ENCODE results near the gene GADD45GIP1. TPM values are rescaled to one million over a fixed set of nuclear protein-coding genes. Genes with fewer than 3 reads are reported as not detected.

Gene GADD45GIP1
- total RNA-seq, 1 experiment from 2014 or later = 35.9 TPM

DNA sequence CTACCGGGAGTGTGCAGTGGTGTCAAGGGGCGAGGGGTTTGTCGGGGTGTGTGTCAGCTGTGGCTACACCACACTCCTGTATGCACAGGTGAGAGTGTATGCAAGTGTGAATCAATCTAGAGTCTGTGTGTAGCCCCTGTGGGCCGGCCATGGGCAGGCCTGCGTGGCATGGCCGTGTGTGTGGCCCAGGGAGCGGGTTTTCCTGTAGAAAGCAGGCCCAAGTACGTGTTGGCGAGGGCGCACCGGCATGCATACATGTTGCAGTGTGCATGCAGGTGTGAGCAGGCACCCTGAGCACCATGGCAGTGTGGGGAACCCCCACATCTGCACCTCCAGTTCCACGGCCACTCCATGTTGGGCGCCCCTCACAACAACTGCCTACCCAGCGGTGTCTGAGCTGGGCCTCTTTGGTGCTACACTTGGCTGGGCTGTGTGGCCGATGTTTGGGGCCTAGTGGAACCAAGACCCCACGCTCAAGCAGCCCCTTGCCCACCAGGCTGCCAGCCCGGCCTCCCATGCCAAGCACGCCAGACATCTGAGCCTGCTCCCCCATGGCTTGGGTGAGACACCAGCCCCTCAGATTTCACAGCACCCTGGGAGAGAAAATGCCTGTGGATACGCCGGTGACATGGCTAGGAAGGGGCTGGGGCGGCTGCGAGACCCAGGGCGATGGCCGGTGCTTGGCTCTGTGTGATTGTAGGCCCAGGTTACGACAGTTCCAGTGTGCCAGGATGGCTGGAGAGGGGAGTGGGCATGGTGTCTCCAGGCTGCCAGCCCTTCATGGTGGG is 40.4 kb upstream of the GADD45GIP1 start:
- Histone ChIP-seq H3K4me1 (ENCODE audit: control insufficient read depth in 1 of 2, insufficient read depth in 2 of 2, low read length in 2 of 2) (peaks cover 5 to 17% of the 10 kb centered on the region in 2 experiments; a peak in 3 of 4 replicates), H3K9ac (ENCODE audit: low read length) (peak overlapping the region; percentile 78; the same call in 1 of the 2 replicates), H3K9me2 (ENCODE audit: insufficient read depth) (no peaks in the 10 kb centered on the region), H4K20me1 (ENCODE audit: insufficient read depth) (no peaks in the 10 kb centered on the region), H3K9me3 (ENCODE audit: control insufficient read depth in 1 of 2, insufficient read depth in 1 of 2, low read depth in 1 of 2, low read length in 2 of 2) (no peaks in the 10 kb centered on the region), H3K27ac (ENCODE audit: low read depth, low read length) (no peak overlapping the region; the same call in 1 of the 2 replicates), H3K36me3 (ENCODE audit: control insufficient read depth in 1 of 2, insufficient read depth in 2 of 2, low read length in 2 of 2) (peaks cover 0 to 5% of the 10 kb centered on the region in 2 experiments; a peak in 1 of 4 replicates), H3K4me2 (ENCODE audit: low read length) (peak overlapping the region; percentile 96), H2AFZ (ENCODE audit: low read depth, low read length, poor library complexity, severe bottlenecking) (no peak overlapping the region), H3K27me3 (ENCODE audit: insufficient read depth, low read length) (no peaks in the 10 kb centered on the region), H3K4me3 (replicated peaks in 1 of 2; ENCODE audit: low read depth in 1 of 2, low read length in 2 of 2) (peak overlapping the region; percentile 65 to 81; a peak in 2 of 4 replicates), H3K79me2 (ENCODE audit: insufficient read depth, low read length) (peaks cover 17% of the 10 kb centered on the region; the same call in 1 of the 2 replicates)
- no peak for DNase-seq (ENCODE audit: low read depth, low spot score)
- 0 out of 2 replicates have a peak, but pooled peaks have one; percentile 6 for ATAC-seq
- ChIA-PET POLR2A (no interaction called here), RAD21 (ENCODE audit: low non-redundant PET in 1 of 2, low total read pairs in 2 of 2, uncharacterized antibody in 2 of 2, unreplicated experiment in 2 of 2) (no interaction called here), CTCF (no interaction called here)
- TF ChIP-seq, protein P1, sequence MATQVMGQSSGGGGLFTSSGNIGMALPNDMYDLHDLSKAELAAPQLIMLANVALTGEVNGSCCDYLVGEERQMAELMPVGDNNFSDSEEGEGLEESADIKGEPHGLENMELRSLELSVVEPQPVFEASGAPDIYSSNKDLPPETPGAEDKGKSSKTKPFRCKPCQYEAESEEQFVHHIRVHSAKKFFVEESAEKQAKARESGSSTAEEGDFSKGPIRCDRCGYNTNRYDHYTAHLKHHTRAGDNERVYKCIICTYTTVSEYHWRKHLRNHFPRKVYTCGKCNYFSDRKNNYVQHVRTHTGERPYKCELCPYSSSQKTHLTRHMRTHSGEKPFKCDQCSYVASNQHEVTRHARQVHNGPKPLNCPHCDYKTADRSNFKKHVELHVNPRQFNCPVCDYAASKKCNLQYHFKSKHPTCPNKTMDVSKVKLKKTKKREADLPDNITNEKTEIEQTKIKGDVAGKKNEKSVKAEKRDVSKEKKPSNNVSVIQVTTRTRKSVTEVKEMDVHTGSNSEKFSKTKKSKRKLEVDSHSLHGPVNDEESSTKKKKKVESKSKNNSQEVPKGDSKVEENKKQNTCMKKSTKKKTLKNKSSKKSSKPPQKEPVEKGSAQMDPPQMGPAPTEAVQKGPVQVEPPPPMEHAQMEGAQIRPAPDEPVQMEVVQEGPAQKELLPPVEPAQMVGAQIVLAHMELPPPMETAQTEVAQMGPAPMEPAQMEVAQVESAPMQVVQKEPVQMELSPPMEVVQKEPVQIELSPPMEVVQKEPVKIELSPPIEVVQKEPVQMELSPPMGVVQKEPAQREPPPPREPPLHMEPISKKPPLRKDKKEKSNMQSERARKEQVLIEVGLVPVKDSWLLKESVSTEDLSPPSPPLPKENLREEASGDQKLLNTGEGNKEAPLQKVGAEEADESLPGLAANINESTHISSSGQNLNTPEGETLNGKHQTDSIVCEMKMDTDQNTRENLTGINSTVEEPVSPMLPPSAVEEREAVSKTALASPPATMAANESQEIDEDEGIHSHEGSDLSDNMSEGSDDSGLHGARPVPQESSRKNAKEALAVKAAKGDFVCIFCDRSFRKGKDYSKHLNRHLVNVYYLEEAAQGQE (IDR thresholded peaks at IDR 0.05; ENCODE audit: low read depth) = no peak
- TF ChIP-seq POLR2A (IDR thresholded peaks at IDR 0.05; ENCODE audit: borderline replicate concordance, extremely low read depth, insufficient read depth, insufficient read length) = no peak
- no peak for TF ChIP-seq SIN3A (IDR thresholded peaks at IDR 0.05; ENCODE audit: low read depth)
- TF ChIP-seq POLR2AphosphoS5 (IDR thresholded peaks at IDR 0.05; ENCODE audit: low read depth, low read length) = no peak
- TF ChIP-seq TCF7L2 (IDR thresholded peaks at IDR 0.05; ENCODE audit: borderline replicate concordance, extremely low read depth, insufficient read depth, insufficient read length) = no peak
- no peak for TF ChIP-seq CEBPB (IDR thresholded peaks at IDR 0.05; ENCODE audit: low read depth)
- no peak for TF ChIP-seq YY1 (IDR thresholded peaks at IDR 0.05; ENCODE audit: extremely low read depth, insufficient replicate concordance, low read depth, low read length)
- no peak for TF ChIP-seq CBX3 (IDR thresholded peaks at IDR 0.05; ENCODE audit: low read depth)
- no peak for TF ChIP-seq EZH2 (IDR thresholded peaks at IDR 0.05)
- TF ChIP-seq, protein P2, sequence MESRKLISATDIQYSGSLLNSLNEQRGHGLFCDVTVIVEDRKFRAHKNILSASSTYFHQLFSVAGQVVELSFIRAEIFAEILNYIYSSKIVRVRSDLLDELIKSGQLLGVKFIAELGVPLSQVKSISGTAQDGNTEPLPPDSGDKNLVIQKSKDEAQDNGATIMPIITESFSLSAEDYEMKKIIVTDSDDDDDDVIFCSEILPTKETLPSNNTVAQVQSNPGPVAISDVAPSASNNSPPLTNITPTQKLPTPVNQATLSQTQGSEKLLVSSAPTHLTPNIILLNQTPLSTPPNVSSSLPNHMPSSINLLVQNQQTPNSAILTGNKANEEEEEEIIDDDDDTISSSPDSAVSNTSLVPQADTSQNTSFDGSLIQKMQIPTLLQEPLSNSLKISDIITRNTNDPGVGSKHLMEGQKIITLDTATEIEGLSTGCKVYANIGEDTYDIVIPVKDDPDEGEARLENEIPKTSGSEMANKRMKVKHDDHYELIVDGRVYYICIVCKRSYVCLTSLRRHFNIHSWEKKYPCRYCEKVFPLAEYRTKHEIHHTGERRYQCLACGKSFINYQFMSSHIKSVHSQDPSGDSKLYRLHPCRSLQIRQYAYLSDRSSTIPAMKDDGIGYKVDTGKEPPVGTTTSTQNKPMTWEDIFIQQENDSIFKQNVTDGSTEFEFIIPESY (IDR thresholded peaks at IDR 0.05; ENCODE audit: extremely low read depth, insufficient replicate concordance, low read length) = no peak
- TF ChIP-seq, protein P3, sequence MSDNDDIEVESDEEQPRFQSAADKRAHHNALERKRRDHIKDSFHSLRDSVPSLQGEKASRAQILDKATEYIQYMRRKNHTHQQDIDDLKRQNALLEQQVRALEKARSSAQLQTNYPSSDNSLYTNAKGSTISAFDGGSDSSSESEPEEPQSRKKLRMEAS (IDR thresholded peaks at IDR 0.05) = no peak
- TF ChIP-seq SRF (IDR thresholded peaks at IDR 0.05; ENCODE audit: low read depth) = no peak
- TF ChIP-seq ZNF274 (IDR thresholded peaks at IDR 0.05; ENCODE audit: low read depth, low read length) = no peak
- no peak for TF ChIP-seq EGR1 (IDR thresholded peaks at IDR 0.05; ENCODE audit: low read depth)
- BruUV-seq (replicated peaks) = no TSS peak
- intact Hi-C loops (cut with micrococcal nuclease) = no loop called here
